Measurements from ENCODE around the gene LTBP3.

The LTBP3 gene

GRCh38 chr11:65505466-65506289 lies 52.5 kb downstream of the LTBP3 start:
- peak; percentile 30 for DNase-seq

- no peak for DNase-seq
Observed at GRCh38 chr11:65504674-65505465, 53.3 kb downstream of the LTBP3 start.

- peak; percentile 23 for DNase-seq
Observed at GRCh38 chr11:65503949-65504673, 54.0 kb downstream of the LTBP3 start.

- DNase-seq, result no peak
Observed at GRCh38 chr11:65503368-65503948, 54.7 kb downstream of the LTBP3 start.

GRCh38 chr11:65502555-65503367 lies 55.4 kb downstream of the LTBP3 start:
- DNase-seq, result peak; percentile 63

GRCh38 chr11:65502274-65502554 lies 55.9 kb downstream of the LTBP3 start:
- no peak for DNase-seq

GRCh38 chr11:65501472-65502273 lies 56.5 kb downstream of the LTBP3 start:
- peak; percentile 37 for DNase-seq

- no peak for DNase-seq
Observed at GRCh38 chr11:65501186-65501471, 57.0 kb downstream of the LTBP3 start.

- peak; percentile 68 for DNase-seq
Observed at GRCh38 chr11:65500387-65501185, 57.6 kb downstream of the LTBP3 start.

GRCh38 chr11:65499713-65500386 lies 58.3 kb downstream of the LTBP3 start:
- DNase-seq, result no peak

GRCh38 chr11:65498977-65499712 lies 59.0 kb downstream of the LTBP3 start, which contains the start of gene MALAT1:
Gene MALAT1, plus strand, starts transcription at chr11:65499045.
- peak; percentile 95 for DNase-seq

GRCh38 chr11:65498727-65498976 lies 59.5 kb downstream of the LTBP3 start:
- DNase-seq, result no peak

GRCh38 chr11:65498042-65498726 lies 60.0 kb downstream of the LTBP3 start:
- peak; percentile 78 for DNase-seq

GRCh38 chr11:65497141-65498041 lies 60.8 kb downstream of the LTBP3 start:
- peak; percentile 99 for DNase-seq

- DNase-seq, result no peak
Observed at GRCh38 chr11:65496304-65497140, 61.6 kb downstream of the LTBP3 start.

GRCh38 chr11:65493367-65494176 lies 64.6 kb downstream of the LTBP3 start:
- DNase-seq, result no peak
